Nephron (organoid): Measurements from ENCODE around the gene NUTM1.

Source experiments
- H3K27ac Mint-ChIP-seq, 3 experiments: 2 replicates each; pipeline ENCODE4 v1.8.0; 2020; ENCODE audit warnings: mixed read lengths in 3 of 3, mild to moderate bottlenecking in 2 of 3, moderate library complexity in 1 of 3
- H3K27me3 Mint-ChIP-seq: 2 replicates; pipeline ENCODE4 v1.8.0; 2021; ENCODE audit warnings: low read depth, mild to moderate bottlenecking, moderate library complexity, mixed read lengths
- H3K36me3 Mint-ChIP-seq: 2 replicates; pipeline ENCODE4 v1.8.0; 2020; ENCODE audit warnings: low read depth, mixed read lengths
- H3K4me1 Mint-ChIP-seq: 2 replicates; pipeline ENCODE4 v1.8.0; 2020; ENCODE audit warnings: mixed read lengths
- H3K4me3 Mint-ChIP-seq, 3 experiments: 2 replicates each; pipeline ENCODE4 v1.8.0; 2020; ENCODE audit warnings: mild to moderate bottlenecking in 3 of 3, mixed read lengths in 3 of 3, moderate library complexity in 2 of 3
- H3K9me3 Mint-ChIP-seq: 2 replicates; pipeline ENCODE4 v1.8.0; 2020; ENCODE audit warnings: mixed read lengths
- CTCF ChIP-seq, 3 experiments: fragments of 200-600 bp; sonication (generic); IDR thresholded peaks; one replicate each; pipeline ENCODE4 v1.5.0; 2021; ENCODE audit warnings: antibody characterized with exemption in 3 of 3; ENCODE audit not compliant: unreplicated experiment in 3 of 3

NUTM1 gene

GRCh38 chr15:34327906-34328305 is 15.2 kb upstream of the NUTM1 start:
- Mint-ChIP-seq H3K4me1 (no peaks in the 10 kb centered on the region), H3K4me3 (no peak overlapping the region), H3K27me3 (no peaks in the 10 kb centered on the region), H3K36me3 (no peaks in the 10 kb centered on the region), H3K9me3 (peaks cover 1% of the 10 kb centered on the region), H3K27ac (no peak overlapping the region)
- no peak for TF ChIP-seq CTCF (IDR thresholded peaks at IDR 0.05; ENCODE audit: unreplicated experiment in 3 of 3)

- Mint-ChIP-seq H3K9me3 (no peaks in the 10 kb centered on the region), H3K36me3 (no peaks in the 10 kb centered on the region), H3K27ac (no peak overlapping the region), H3K27me3 (no peaks in the 10 kb centered on the region), H3K4me3 (no peak overlapping the region), H3K4me1 (peaks cover 1% of the 10 kb centered on the region)
- TF ChIP-seq CTCF (IDR thresholded peaks at IDR 0.05; ENCODE audit: unreplicated experiment in 3 of 3), result no peak
Measured at GRCh38 chr15:34329006-34329405, 14.1 kb upstream of the NUTM1 start.

GRCh38 chr15:34330279-34330678 is 12.8 kb upstream of the NUTM1 start:
- no peaks in the 10 kb centered on the region for H3K36me3 Mint-ChIP-seq
- H3K4me3 Mint-ChIP-seq, result no peak overlapping the region
- peaks cover 6% of the 10 kb centered on the region for H3K4me1 Mint-ChIP-seq
- no peaks in the 10 kb centered on the region for H3K9me3 Mint-ChIP-seq
- no peak for TF ChIP-seq CTCF (IDR thresholded peaks at IDR 0.05; ENCODE audit: unreplicated experiment in 3 of 3)
- no peaks in the 10 kb centered on the region for H3K27me3 Mint-ChIP-seq
- H3K27ac Mint-ChIP-seq, result no peak overlapping the region

- H3K4me3 Mint-ChIP-seq, result no peak overlapping the region
Measured at GRCh38 chr15:34331809-34332208, 11.3 kb upstream of the NUTM1 start.

GRCh38 chr15:34332553-34333120 is 10.5 kb upstream of the NUTM1 start:
- H3K36me3 Mint-ChIP-seq, result no peaks in the 10 kb centered on the region
- no peaks in the 10 kb centered on the region for H3K9me3 Mint-ChIP-seq
- H3K27ac Mint-ChIP-seq, result no peak overlapping the region
- H3K4me3 Mint-ChIP-seq, result no peak overlapping the region
- H3K27me3 Mint-ChIP-seq, result peaks cover 4% of the 10 kb centered on the region
- TF ChIP-seq CTCF (IDR thresholded peaks at IDR 0.05; ENCODE audit: unreplicated experiment in 3 of 3), result no peak
- peaks cover 25% of the 10 kb centered on the region for H3K4me1 Mint-ChIP-seq

More at GRCh38 chr15:34331809-34332208, 11.3 kb upstream of the NUTM1 start:
- Mint-ChIP-seq H3K9me3 (no peaks in the 10 kb centered on the region), H3K27ac (no peak overlapping the region), H3K4me1 (peaks cover 21% of the 10 kb centered on the region), H3K27me3 (peaks cover 3% of the 10 kb centered on the region), H3K36me3 (no peaks in the 10 kb centered on the region)
- no peak for TF ChIP-seq CTCF (IDR thresholded peaks at IDR 0.05; ENCODE audit: unreplicated experiment in 3 of 3)

- Mint-ChIP-seq H3K27me3 (peaks cover 4% of the 10 kb centered on the region), H3K4me1 (peaks cover 25% of the 10 kb centered on the region), H3K27ac (no peak overlapping the region), H3K36me3 (no peaks in the 10 kb centered on the region), H3K4me3 (peak overlapping the region in 1 of 3 experiments; percentile 5), H3K9me3 (no peaks in the 10 kb centered on the region)
- TF ChIP-seq CTCF (IDR thresholded peaks at IDR 0.05; ENCODE audit: unreplicated experiment in 3 of 3), result no peak
Measured at GRCh38 chr15:34334672-34335071, 8.4 kb upstream of the NUTM1 start.
